Right lobe of liver (tissue), 4 donors: ENCODE data around the gene PAN3.

Experiments used
- CTCF ChIP-seq, 4 donors: fragments of 200-600 bp in 3 of 4; fragments of 450-650 bp in 1 of 4; IDR thresholded peaks; one replicate each; pipeline versions ENCODE4 v1.5.1 to v1.8.0; 2016 to 2022; ENCODE audit warnings: antibody characterized with exemption in 4 of 4, mild to moderate bottlenecking in 2 of 4
- POLR2A ChIP-seq: fragments of 450-650 bp; IDR thresholded peaks from one replicate; pipeline ENCODE4 v1.6.1; 2017; ENCODE audit warnings: antibody characterized with exemption, mild to moderate bottlenecking
- donor health status: DM: no; HTN: no; CAD: no.
- donor health status: DM: no; HTN: no; CAD: no.
- donor health status: DM: no; HTN: yes; CAD: no.

- no peak for TF ChIP-seq CTCF (IDR thresholded peaks at IDR 0.05)
- TF ChIP-seq POLR2A, result no peak
Observed at GRCh38 chr13:28171266-28171665, 32.9 kb downstream of the PAN3 start.
